CD14-positive monocyte (primary cell): ENCODE measurements around the gene SLFN12L. TPM values are rescaled to one million over a fixed set of nuclear protein-coding genes. Genes with fewer than 3 reads are reported as not detected.

ENCODE experiments used
- DNase-seq, 3 donors: peaks; one replicate each; pipeline ENCODE4 v3.0.0-alpha.2; 2011 to 2022
- H2AFZ ChIP-seq: 2 replicates; pipeline ENCODE4 v1.6.0; 2012; ENCODE audit warnings: mild to moderate bottlenecking, low read depth, low read length, inconsistent platforms; ENCODE audit not compliant: insufficient read depth, poor library complexity, severe bottlenecking
- H3K27ac ChIP-seq, 2 donors: 1 replicate in 1 of 2; 2 replicates in 1 of 2; pipeline ENCODE4 v1.5.1; 2012 to 2013; ENCODE audit warnings: low read length in 2 of 2, control low read depth in 1 of 2, inconsistent platforms in 1 of 2, low read depth in 1 of 2, mild to moderate bottlenecking in 1 of 2
- H3K27me3 ChIP-seq, 2 donors: one replicate each; pipeline versions ENCODE4 v1.6.0 to v1.6.1; 2011 to 2013; ENCODE audit warnings: low read length in 2 of 2; ENCODE audit not compliant: control insufficient read depth in 2 of 2, insufficient read depth in 2 of 2
- H3K36me3 ChIP-seq, 2 donors: replicated peaks in 1 of 2; 1 replicate in 1 of 2; 2 replicates in 1 of 2; pipeline versions ENCODE4 v1.5.1 to v1.6.1; 2012 to 2013; ENCODE audit warnings: low read length in 2 of 2, control low read depth in 1 of 2, inconsistent platforms in 1 of 2, mild to moderate bottlenecking in 1 of 2; ENCODE audit not compliant: insufficient read depth in 2 of 2, control insufficient read depth in 1 of 2
- H3K4me1 ChIP-seq, 2 donors: 1 replicate in 1 of 2; 2 replicates in 1 of 2; pipeline versions ENCODE4 v1.5.1 to v1.6.1; 2012 to 2013; ENCODE audit warnings: low read length in 2 of 2, control low read depth in 1 of 2, inconsistent platforms in 1 of 2, mild to moderate bottlenecking in 1 of 2, moderate library complexity in 1 of 2; ENCODE audit not compliant: insufficient read depth in 2 of 2, control insufficient read depth in 1 of 2
- H3K4me2 ChIP-seq: replicated peaks from 2 replicates; pipeline ENCODE3; 2012; ENCODE audit warnings: low read length, moderate library complexity, mild to moderate bottlenecking; ENCODE audit not compliant: poor library complexity, severe bottlenecking; ENCODE audit errors: extremely low read depth
- H3K4me3 ChIP-seq, 3 experiments: fragments of 200-600 bp in 1 of 3; sonication (generic) in 1 of 3; replicated peaks in 1 of 3; 1 replicate in 2 of 3; 2 replicates in 1 of 3; pipeline ENCODE4 v1.5.1; 2011 to 2013; ENCODE audit warnings: low read length in 3 of 3, mild to moderate bottlenecking in 3 of 3, control low read depth in 2 of 3, low read depth in 2 of 3, inconsistent platforms in 1 of 3, moderate library complexity in 1 of 3
- H3K79me2 ChIP-seq: 2 replicates; pipeline ENCODE4 v1.6.0; 2012; ENCODE audit warnings: mild to moderate bottlenecking, control low read depth, inconsistent platforms, low read length, moderate library complexity; ENCODE audit not compliant: insufficient read depth
- H3K9ac ChIP-seq: 2 replicates; pipeline ENCODE4 v1.6.0; 2017; ENCODE audit warnings: low read length, mild to moderate bottlenecking; ENCODE audit not compliant: insufficient read depth, poor library complexity, severe bottlenecking
- H3K9me3 ChIP-seq, 2 donors: replicated peaks in 1 of 2; 1 replicate in 1 of 2; 2 replicates in 1 of 2; pipeline versions ENCODE4 v1.5.1 to v1.6.1; 2012 to 2013; ENCODE audit warnings: low read length in 2 of 2, control low read depth in 1 of 2; ENCODE audit not compliant: control insufficient read depth in 1 of 2, insufficient read depth in 1 of 2
- H4K20me1 ChIP-seq: 2 replicates; pipeline ENCODE4 v1.6.0; 2012; ENCODE audit warnings: mild to moderate bottlenecking, low read length, control low read depth, moderate library complexity; ENCODE audit not compliant: insufficient read depth
- H3K27ac Mint-ChIP-seq, 7 donors: one replicate each; pipeline ENCODE4 v1.8.0; 2020; ENCODE audit warnings: mild to moderate bottlenecking in 7 of 7, mixed read lengths in 7 of 7, moderate library complexity in 6 of 7, inconsistent platforms in 2 of 7
- H3K27me3 Mint-ChIP-seq, 3 donors: one replicate each; pipeline ENCODE4 v1.8.0; 2021 to 2022; ENCODE audit warnings: low read depth in 3 of 3, mild to moderate bottlenecking in 3 of 3, mixed read lengths in 3 of 3, moderate library complexity in 3 of 3, inconsistent platforms in 1 of 3
- H3K36me3 Mint-ChIP-seq, 2 donors: one replicate each; pipeline ENCODE4 v1.8.0; 2020; ENCODE audit warnings: mixed read lengths in 2 of 2, inconsistent platforms in 1 of 2, mild to moderate bottlenecking in 1 of 2
- H3K4me1 Mint-ChIP-seq: one replicate; pipeline ENCODE4 v1.8.0; 2020; ENCODE audit warnings: mild to moderate bottlenecking, mixed read lengths
- H3K4me3 Mint-ChIP-seq, 2 donors: one replicate each; pipeline ENCODE4 v1.8.0; 2020; ENCODE audit warnings: mild to moderate bottlenecking in 2 of 2, mixed read lengths in 2 of 2, moderate library complexity in 1 of 2
- H3K9me3 Mint-ChIP-seq, 7 donors: one replicate each; pipeline ENCODE4 v1.8.0; 2020 to 2022; ENCODE audit warnings: mixed read lengths in 7 of 7, mild to moderate bottlenecking in 6 of 7, moderate library complexity in 6 of 7, inconsistent platforms in 2 of 7
- WGBS: methylation state at CpG from one replicate; pipeline ENCODE4 v1.1.5; 2013; ENCODE audit warnings: missing lambda C conversion rate; ENCODE audit not compliant: insufficient coverage; 5-methylcytosine and 5-hydroxymethylcytosine counted together
- intact Hi-C, 2 donors: fragments of 100-400 bp; cut with micrococcal nuclease; formaldehyde crosslinking; loops; one replicate each; pipeline versions ENCODE4 v1.15.0 to v1.15.1; 2023
- polyA plus RNA-seq, 3 donors: library from polyadenylated mRNA; depleted of rRNA in 1 of 3; unstranded in 2 of 3; stranded (reverse) in 1 of 3; fragments of 300-500 nt in 2 of 3; fragments of >200 nt in 1 of 3; fragmentation: Illumina TruSeq in 2 of 3; gene quantifications; 1 replicate in 2 of 3; 2 replicates in 1 of 3; pipeline ENCODE4 v1.2.3, GENCODE V29; 2012 to 2021
- TF ChIP-seq, protein P1 (sequence below): fragments of 200-600 bp; IDR thresholded peaks from one replicate; pipeline ENCODE4 v1.8.0; 2022; ENCODE audit warnings: antibody characterized with exemption, mild to moderate bottlenecking

SLFN12L gene
- polyA plus RNA-seq, 3 donors = 0.14 to 0.25 (median 0.24) TPM

GRCh38 chr17:35521150-35521549, 16.3 kb downstream of the SLFN12L start:
- peaks cover 2 to 11% (median 7%) of the 10 kb centered on the region in 7 donors for H3K9me3 Mint-ChIP-seq
- H2AFZ ChIP-seq = no peak overlapping the region
- H3K4me2 ChIP-seq = peak overlapping the region; percentile 40
- peaks cover 39% of the 10 kb centered on the region for H3K4me1 Mint-ChIP-seq
- H3K4me1 ChIP-seq = peaks cover 39 to 42% of the 10 kb centered on the region in 2 donors
- H3K27ac Mint-ChIP-seq = peak overlapping the region in 3 of 7 donors; percentile 8 to 86 (median 55)
- H3K9me3 ChIP-seq = no peaks in the 10 kb centered on the region
- peak overlapping the region in 1 of 3 experiments; percentile 43 for H3K4me3 ChIP-seq
- H3K79me2 ChIP-seq = no peaks in the 10 kb centered on the region
- no peak overlapping the region for H3K4me3 Mint-ChIP-seq
- 0% methylated on average over 1 of the region's 1 CpG for WGBS
- no peaks in the 10 kb centered on the region for H3K36me3 ChIP-seq
- H3K9ac ChIP-seq = peak overlapping the region; percentile 4
- H3K27me3 Mint-ChIP-seq = peaks cover 4 to 8% (median 5%) of the 10 kb centered on the region in 3 donors
- H3K27me3 ChIP-seq = peaks cover 0 to 3% of the 10 kb centered on the region in 2 donors
- peak overlapping the region; percentile 6 to 45 for H3K27ac ChIP-seq
- TF ChIP-seq, protein P1, sequence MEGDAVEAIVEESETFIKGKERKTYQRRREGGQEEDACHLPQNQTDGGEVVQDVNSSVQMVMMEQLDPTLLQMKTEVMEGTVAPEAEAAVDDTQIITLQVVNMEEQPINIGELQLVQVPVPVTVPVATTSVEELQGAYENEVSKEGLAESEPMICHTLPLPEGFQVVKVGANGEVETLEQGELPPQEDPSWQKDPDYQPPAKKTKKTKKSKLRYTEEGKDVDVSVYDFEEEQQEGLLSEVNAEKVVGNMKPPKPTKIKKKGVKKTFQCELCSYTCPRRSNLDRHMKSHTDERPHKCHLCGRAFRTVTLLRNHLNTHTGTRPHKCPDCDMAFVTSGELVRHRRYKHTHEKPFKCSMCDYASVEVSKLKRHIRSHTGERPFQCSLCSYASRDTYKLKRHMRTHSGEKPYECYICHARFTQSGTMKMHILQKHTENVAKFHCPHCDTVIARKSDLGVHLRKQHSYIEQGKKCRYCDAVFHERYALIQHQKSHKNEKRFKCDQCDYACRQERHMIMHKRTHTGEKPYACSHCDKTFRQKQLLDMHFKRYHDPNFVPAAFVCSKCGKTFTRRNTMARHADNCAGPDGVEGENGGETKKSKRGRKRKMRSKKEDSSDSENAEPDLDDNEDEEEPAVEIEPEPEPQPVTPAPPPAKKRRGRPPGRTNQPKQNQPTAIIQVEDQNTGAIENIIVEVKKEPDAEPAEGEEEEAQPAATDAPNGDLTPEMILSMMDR = no peak
- intact Hi-C loops = no loop called here
- no peaks in the 10 kb centered on the region for H3K36me3 Mint-ChIP-seq
- H4K20me1 ChIP-seq = no peaks in the 10 kb centered on the region
- DNase-seq = peak in 1 of 3 donors; percentile 39

DNA sequence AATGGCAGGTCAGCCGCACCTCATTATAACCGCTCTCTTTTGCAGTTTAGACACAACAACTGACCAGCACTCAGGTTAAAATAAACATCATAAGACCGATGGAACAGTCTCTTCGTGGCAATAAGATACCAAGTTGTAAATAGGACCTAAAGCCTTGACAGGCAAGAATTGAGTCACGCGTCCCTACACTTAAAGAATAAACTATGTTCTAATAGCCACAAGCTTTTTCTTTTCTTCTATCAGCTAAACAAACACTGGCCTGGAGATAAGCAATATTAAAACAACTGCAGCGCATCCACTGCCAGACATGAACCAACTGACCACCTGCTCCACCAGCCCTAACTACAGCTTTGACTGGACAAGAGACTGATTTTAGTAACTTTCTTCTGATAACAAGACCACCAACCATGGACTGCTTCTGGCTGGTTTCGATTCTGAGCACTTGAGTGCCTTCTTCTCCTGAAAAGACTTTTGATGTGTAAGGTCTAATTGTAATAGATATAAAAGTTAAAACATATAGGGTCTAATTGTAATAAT, 17.5 kb downstream of the SLFN12L start:
- H3K4me2 ChIP-seq = no peak overlapping the region
- H3K36me3 ChIP-seq = no peaks in the 10 kb centered on the region
- no peak overlapping the region for H3K4me3 ChIP-seq
- intact Hi-C loops = no loop called here
- H2AFZ ChIP-seq = no peak overlapping the region
- WGBS = 100% methylated on average over 6 of the region's 8 CpGs
- no peak overlapping the region for H3K9ac ChIP-seq
- H3K79me2 ChIP-seq = no peaks in the 10 kb centered on the region
- no peaks in the 10 kb centered on the region for H3K9me3 ChIP-seq
- no peaks in the 10 kb centered on the region for H3K36me3 Mint-ChIP-seq
- peaks cover 39 to 42% of the 10 kb centered on the region in 2 donors for H3K4me1 ChIP-seq
- peaks cover under 1 to 7% (median 5%) of the 10 kb centered on the region in 7 donors for H3K9me3 Mint-ChIP-seq
- DNase-seq = no peak
- peaks cover 0 to 12% of the 10 kb centered on the region in 2 donors for H3K27me3 ChIP-seq
- H4K20me1 ChIP-seq = no peaks in the 10 kb centered on the region
- no peak overlapping the region for H3K27ac Mint-ChIP-seq
- TF ChIP-seq, protein P1 = no peak
- peaks cover 43% of the 10 kb centered on the region for H3K4me1 Mint-ChIP-seq
- peaks cover 11 to 19% (median 15%) of the 10 kb centered on the region in 3 donors for H3K27me3 Mint-ChIP-seq
- no peak overlapping the region for H3K27ac ChIP-seq
- no peak overlapping the region for H3K4me3 Mint-ChIP-seq
